Neutrophil (primary cell): ENCODE results near the gene ACTL8.

Experiments
- H3K27ac ChIP-seq: fragments of 200-600 bp; sonication (generic); 2 replicates; pipeline ENCODE4 v1.5.1; 2016; ENCODE audit warnings: mild to moderate bottlenecking, moderate library complexity
- H3K27me3 ChIP-seq: fragments of 200-600 bp; sonication (generic); 2 replicates; pipeline ENCODE4 v1.6.0; 2016; ENCODE audit warnings: mild to moderate bottlenecking
- H3K36me3 ChIP-seq: fragments of 200-600 bp; sonication (generic); 2 replicates; pipeline ENCODE4 v1.5.1; 2017
- H3K4me1 ChIP-seq, 2 experiments: fragments of 200-600 bp in 1 of 2; sonication (generic) in 1 of 2; 1 replicate in 1 of 2; 2 replicates in 1 of 2; pipeline versions ENCODE4 v1.5.1 to v1.6.1; 2013 to 2016; ENCODE audit warnings: low read depth in 1 of 2, low read length in 1 of 2, mild to moderate bottlenecking in 1 of 2, moderate library complexity in 1 of 2; ENCODE audit not compliant: control insufficient read depth in 1 of 2, insufficient read depth in 1 of 2
- H3K4me3 ChIP-seq, 2 experiments: fragments of 200-600 bp in 1 of 2; sonication (generic) in 1 of 2; 1 replicate in 1 of 2; 2 replicates in 1 of 2; pipeline ENCODE4 v1.5.1; 2013 to 2016; ENCODE audit warnings: low read depth in 1 of 2, low read length in 1 of 2, mild to moderate bottlenecking in 1 of 2, moderate library complexity in 1 of 2
- H3K9me3 ChIP-seq: fragments of 200-600 bp; sonication (generic); 2 replicates; pipeline ENCODE4 v1.5.1; 2016
- CTCF ChIP-seq: fragments of 200-600 bp; sonication (generic); IDR thresholded peaks from 2 replicates; pipeline ENCODE4 v1.5.1; 2016; ENCODE audit warnings: antibody characterized with exemption

ACTL8 gene

GRCh38 chr1:17763995-17764394 lies 8.9 kb downstream of the ACTL8 start:
- Histone ChIP-seq H3K4me1 (no peaks in the 10 kb centered on the region), H3K27ac (no peak overlapping the region), H3K36me3 (no peaks in the 10 kb centered on the region), H3K4me3 (no peak overlapping the region), H3K27me3 (no peaks in the 10 kb centered on the region), H3K9me3 (no peaks in the 10 kb centered on the region)
- TF ChIP-seq CTCF: no peak

- Histone ChIP-seq H3K9me3 (no peaks in the 10 kb centered on the region), H3K27ac (no peak overlapping the region), H3K4me1 (no peaks in the 10 kb centered on the region), H3K27me3 (peaks cover 4% of the 10 kb centered on the region), H3K4me3 (no peak overlapping the region), H3K36me3 (no peaks in the 10 kb centered on the region)
- no peak for TF ChIP-seq CTCF
These were observed 9.5 kb downstream of the ACTL8 start for GRCh38 chr1:17764591-17764990.

GRCh38 chr1:17765444-17766411 lies 10.6 kb downstream of the ACTL8 start:
- TF ChIP-seq CTCF: no peak
- Histone ChIP-seq H3K27ac (no peak overlapping the region), H3K27me3 (peaks cover 8% of the 10 kb centered on the region), H3K4me1 (no peaks in the 10 kb centered on the region), H3K9me3 (no peaks in the 10 kb centered on the region), H3K4me3 (no peak overlapping the region), H3K36me3 (no peaks in the 10 kb centered on the region)

- TF ChIP-seq CTCF: no peak
- Histone ChIP-seq H3K36me3 (no peaks in the 10 kb centered on the region), H3K4me1 (no peaks in the 10 kb centered on the region), H3K4me3 (no peak overlapping the region), H3K27ac (no peak overlapping the region), H3K27me3 (peaks cover 8% of the 10 kb centered on the region), H3K9me3 (no peaks in the 10 kb centered on the region)
These were observed 13.6 kb downstream of the ACTL8 start for GRCh38 chr1:17768651-17769241.

- no peaks in the 10 kb centered on the region for H3K4me1 ChIP-seq
- no peaks in the 10 kb centered on the region for H3K36me3 ChIP-seq
- no peak overlapping the region for H3K4me3 ChIP-seq
- H3K27ac ChIP-seq: no peak overlapping the region
- no peaks in the 10 kb centered on the region for H3K9me3 ChIP-seq
- H3K27me3 ChIP-seq: peaks cover 10% of the 10 kb centered on the region
- TF ChIP-seq CTCF: no peak
These were observed 15.8 kb downstream of the ACTL8 start for GRCh38 chr1:17770983-17771382.
